CD1c-positive myeloid dendritic cell (primary cell): ENCODE measurements around the gene RASL10A.

ENCODE experiments used
- DNase-seq: peaks from one replicate; pipeline ENCODE4 v3.0.0-alpha.2; 2016; ENCODE audit errors: extremely low spot score

Gene RASL10A

GRCh38 chr22:29305836-29306174, 9.7 kb downstream of the RASL10A start:
- DNase-seq = no peak

- DNase-seq = no peak
Observed at GRCh38 chr22:29302681-29303465, 12.6 kb downstream of the RASL10A start.

- no peak for DNase-seq
Observed at GRCh38 chr22:29302402-29302680, 13.2 kb downstream of the RASL10A start.

- DNase-seq = no peak
Observed at GRCh38 chr22:29301716-29302401, 13.6 kb downstream of the RASL10A start.

GRCh38 chr22:29300807-29301601, 14.5 kb downstream of the RASL10A start:
- no peak for DNase-seq

GRCh38 chr22:29300467-29300806, 15.1 kb downstream of the RASL10A start:
- DNase-seq = no peak

GRCh38 chr22:29299136-29299900, 16.2 kb downstream of the RASL10A start:
- no peak for DNase-seq

GRCh38 chr22:29298641-29299040, 16.9 kb downstream of the RASL10A start:
- DNase-seq = no peak

GRCh38 chr22:29292379-29292778, 23.1 kb downstream of the RASL10A start:
- no peak for DNase-seq

- DNase-seq = no peak
Observed at GRCh38 chr22:29291215-29291614, 24.3 kb downstream of the RASL10A start.

GRCh38 chr22:29290061-29290460, 25.4 kb downstream of the RASL10A start:
- no peak for DNase-seq

- no peak for DNase-seq
Observed at GRCh38 chr22:29288837-29289236, 26.7 kb downstream of the RASL10A start.

- no peak for DNase-seq
Observed at GRCh38 chr22:29284196-29284595, 31.3 kb downstream of the RASL10A start.

- no peak for DNase-seq
Observed at GRCh38 chr22:29277927-29278326, 37.6 kb downstream of the RASL10A start.

GRCh38 chr22:29275819-29276565, 39.5 kb downstream of the RASL10A start:
- DNase-seq = no peak

GRCh38 chr22:29275167-29275566, 40.3 kb downstream of the RASL10A start:
- no peak for DNase-seq

- no peak for DNase-seq
Observed at GRCh38 chr22:29272624-29273023, 42.9 kb downstream of the RASL10A start.

- peak; percentile 21 for DNase-seq
Observed at GRCh38 chr22:29270475-29271271, 44.8 kb downstream of the RASL10A start.

- DNase-seq = peak; percentile 13
Observed at GRCh38 chr22:29269731-29270474, 45.6 kb downstream of the RASL10A start.

GRCh38 chr22:29269230-29269604, 46.3 kb downstream of the RASL10A start:
- no peak for DNase-seq
